Forelimb muscle (tissue), 1 donor: ENCODE results near the gene SPOCK1. TPM values are rescaled to one million over a fixed set of nuclear protein-coding genes. Genes with fewer than 3 reads are reported as not detected.
"Not testable (repeated sequence)": the region's sequence is repeated elsewhere in the genome, so short reads cannot be mapped to it uniquely, and the experiment has no call there.

ENCODE experiments used
- DNase-seq: peaks from one replicate; pipeline ENCODE4 v3.0.0-alpha.2; 2013; ENCODE audit warnings: low read depth
- polyA plus RNA-seq: library from polyadenylated mRNA; unstranded; fragments of 120-200 nt; gene quantifications from one replicate; pipeline ENCODE4 v1.2.1, GENCODE V29; 2013; ENCODE audit not compliant: insufficient read length

Gene SPOCK1
- polyA plus RNA-seq, 1 donor: 3.4 TPM

DNA sequence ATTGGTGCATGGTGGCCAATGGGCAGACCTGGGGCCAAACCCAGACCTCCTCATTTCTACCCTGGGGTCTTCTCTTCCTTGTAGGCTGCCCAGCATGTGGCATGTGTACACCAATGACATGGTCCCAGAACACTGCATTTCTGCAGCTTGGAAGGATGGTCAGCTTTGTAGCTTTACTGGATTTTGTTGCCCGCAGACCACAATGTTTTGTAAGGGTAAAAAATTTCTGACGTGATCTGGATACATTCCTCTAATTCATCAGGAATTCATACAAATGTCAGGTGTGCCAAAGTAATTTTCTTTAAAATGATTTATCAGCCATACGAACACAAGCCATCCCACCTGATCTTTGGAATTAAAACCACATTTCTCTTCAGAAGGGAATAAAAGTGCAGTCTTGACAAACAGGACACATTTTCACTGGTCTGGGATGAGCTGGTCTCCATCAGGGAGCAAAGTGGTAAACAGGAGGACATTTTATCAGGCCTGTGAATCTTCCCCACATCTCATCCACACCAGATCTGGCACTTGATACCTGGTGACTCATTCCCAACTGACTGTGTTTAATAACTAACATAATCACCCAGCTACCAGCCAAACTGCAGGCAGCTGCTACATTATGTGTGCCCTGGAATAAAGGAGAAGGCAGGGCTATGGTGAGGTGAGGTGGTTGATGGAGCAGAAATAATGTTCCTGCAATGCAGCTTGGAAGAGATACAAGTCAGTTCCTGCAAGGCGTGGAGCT lies 103.9 kb downstream of the SPOCK1 start:
- DNase-seq: no peak

DNA sequence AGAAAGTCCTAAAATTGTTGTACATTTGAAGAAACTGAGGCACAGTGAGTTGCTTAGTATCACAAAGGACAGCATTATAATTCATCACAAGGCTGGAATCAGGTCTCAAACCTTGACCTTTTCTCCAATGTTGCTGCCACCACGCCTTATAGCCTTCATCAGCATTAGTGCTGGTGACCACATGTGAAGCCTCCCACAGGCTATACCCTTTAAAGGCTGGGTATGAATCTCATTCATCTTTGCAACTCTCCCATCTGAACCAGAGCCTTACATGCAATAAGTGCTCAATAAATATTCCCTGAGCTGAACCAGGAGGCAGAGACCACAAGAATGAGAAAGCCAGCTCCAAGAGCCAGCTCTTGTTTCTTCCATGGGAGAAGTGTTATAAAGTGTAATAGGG lies 104.7 kb downstream of the SPOCK1 start:
- DNase-seq: no peak

GRCh38 chr5:137393196-137393993 lies 105.7 kb downstream of the SPOCK1 start:
- no peak for DNase-seq

GRCh38 chr5:137392261-137392660 lies 106.9 kb downstream of the SPOCK1 start:
- DNase-seq: no peak

DNA sequence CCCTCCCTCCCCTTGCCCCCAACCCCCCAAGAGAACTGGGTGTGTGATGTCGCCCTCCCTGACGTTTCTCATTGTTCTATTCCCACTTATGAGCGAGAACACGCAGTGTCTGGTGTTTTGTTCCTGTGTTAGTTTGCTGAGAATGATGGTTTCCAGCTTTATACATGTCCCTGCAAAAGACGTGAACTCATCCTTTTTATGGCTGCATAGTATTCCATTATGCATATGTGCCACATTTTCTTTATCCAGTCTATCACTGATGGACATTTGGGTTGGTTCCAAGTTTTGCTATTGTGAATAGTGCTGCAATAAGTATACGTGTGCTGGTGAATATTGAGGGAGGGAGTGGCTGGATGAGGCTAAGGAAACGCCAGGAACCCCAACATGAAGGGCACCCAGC lies 108.1 kb downstream of the SPOCK1 start:
- not testable (repeated sequence) for DNase-seq

GRCh38 chr5:137389042-137389441 lies 110.1 kb downstream of the SPOCK1 start:
- DNase-seq: no peak

DNA sequence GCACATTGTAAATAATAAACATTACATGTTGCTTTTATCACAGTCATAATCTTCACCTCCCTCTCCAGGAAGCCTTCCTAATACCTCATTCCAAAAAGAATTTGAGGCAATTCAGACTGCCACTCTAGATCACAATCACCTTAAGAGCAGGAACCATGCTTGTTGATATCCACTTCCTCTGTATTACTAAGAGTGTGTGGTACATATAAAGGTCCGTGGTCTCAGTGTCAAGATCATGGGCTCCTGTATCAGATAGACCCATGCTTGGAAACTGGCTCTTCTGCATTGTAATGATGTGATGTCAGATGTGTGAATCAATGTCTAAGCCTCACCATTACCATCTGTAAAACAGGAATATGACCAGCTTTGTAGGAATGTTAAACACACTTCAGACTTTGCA lies 114.1 kb downstream of the SPOCK1 start:
- no peak for DNase-seq

GRCh38 chr5:137383909-137384308 lies 115.2 kb downstream of the SPOCK1 start:
- no peak for DNase-seq

DNA sequence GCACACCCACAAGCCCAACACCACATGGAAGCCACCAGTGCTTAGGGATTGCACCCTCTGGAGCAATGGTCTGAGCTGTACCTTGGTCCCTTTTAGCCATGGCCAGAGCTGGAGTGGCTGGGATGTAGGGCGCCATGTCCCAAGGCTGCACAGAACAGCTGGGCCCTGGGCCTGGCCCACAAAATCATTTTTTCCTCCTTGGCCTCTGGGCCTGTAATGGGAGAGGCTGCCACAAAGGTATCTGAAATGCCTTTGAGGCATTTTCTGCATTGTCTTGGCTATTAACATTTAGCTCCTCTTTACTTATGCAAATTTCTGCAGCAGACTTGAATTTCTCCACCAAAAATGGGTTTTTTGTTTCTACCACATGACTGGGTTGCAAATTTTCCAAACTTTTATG lies 117.6 kb downstream of the SPOCK1 start:
- DNase-seq: no peak

DNA sequence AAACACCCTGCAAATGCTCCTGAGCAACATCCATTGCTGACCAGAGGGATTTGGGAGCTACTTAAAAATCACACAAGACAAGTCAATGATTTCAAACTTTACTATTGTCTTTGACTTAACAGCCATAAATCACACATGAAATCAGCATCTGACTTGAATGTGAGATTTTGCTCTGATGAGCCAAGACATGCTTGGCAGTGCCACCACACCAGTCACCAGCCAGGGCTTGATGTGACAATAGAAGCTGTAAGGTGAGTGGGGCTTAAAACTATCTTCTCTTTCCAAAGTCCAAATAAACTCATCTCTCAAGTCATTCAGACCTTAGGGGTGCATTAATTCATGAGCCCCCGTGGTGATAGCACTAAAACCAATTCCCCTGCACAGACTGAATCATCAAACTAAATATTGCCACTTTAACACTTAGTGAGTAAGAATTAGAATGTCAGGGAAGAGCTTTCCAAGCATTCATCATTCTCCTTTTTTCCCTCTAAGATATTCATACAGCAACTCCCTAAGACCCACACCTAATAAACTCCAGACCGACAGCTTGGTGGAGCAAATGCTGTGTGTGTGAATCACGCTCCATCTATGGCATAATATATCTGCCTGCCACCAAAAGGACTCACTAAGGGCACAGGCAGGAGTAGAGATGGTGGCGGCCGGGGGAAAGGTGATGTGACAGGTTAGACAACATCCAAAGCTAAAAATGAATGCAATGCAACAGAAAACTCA lies 119.4 kb downstream of the SPOCK1 start:
- DNase-seq: no peak

DNA sequence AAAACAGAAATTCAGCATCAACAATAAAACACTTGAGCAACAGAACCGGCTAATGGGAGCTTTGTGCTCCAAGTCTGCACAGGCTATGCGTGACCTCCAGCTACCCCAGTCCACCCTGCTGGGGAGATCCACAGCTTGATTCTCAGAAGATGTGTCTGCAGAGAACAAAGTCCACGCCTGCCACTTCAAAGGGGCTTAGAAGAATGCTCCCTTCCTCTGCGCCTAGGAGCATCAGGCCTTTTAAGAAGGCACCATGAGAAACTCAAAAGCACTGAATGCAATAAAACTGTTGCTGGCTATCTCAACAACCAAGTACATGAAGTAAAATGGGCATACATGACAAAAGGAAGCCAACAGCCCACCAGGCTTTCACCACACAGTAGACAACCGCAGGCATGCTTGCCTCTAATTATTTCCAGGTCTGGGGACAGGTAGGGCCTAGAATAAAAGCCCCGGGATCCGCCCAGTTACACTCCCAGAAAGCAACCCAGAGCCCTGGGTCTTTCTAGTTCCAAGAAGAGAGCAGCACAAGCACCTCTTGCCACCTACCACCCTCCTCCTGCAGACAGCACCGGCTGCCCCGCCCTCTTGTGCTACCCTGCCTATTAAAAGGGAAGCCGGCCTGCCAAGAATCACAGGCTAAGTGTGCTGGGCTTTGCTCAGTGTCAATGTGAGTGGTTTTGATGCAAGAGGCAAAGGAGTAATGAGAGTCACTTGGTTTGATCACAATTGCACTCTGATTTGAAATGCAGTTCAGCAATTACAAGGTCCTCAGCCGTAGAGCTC lies 123.2 kb downstream of the SPOCK1 start:
- DNase-seq: no peak

DNA sequence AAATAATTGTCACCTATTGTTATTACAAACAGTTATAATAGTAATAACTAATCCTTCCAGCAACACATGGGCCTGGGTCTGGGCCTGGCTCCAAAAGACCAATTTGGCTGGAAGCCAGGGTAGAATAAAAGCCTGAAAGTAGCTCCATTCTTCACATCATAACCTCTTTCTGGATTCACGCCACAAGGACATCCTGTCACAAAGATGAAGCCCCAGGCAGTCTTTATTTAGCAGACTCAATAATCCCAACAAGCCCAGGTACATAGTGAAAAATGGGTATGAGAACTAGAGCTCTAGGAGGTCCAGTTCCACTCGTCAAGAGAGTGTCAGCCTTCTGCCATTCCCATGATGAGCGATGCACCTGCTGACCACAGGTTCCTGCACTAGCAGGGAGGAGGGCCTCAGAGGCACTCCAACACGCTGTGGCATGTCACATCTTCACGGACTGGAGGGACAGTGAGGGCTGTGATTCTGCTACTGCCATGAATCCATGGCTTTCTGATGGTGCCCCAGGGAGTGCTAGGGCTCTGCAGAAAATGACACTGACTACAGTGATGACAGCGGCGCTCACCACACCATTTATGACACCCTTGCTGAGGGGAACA lies 124.9 kb downstream of the SPOCK1 start:
- no peak for DNase-seq

DNA sequence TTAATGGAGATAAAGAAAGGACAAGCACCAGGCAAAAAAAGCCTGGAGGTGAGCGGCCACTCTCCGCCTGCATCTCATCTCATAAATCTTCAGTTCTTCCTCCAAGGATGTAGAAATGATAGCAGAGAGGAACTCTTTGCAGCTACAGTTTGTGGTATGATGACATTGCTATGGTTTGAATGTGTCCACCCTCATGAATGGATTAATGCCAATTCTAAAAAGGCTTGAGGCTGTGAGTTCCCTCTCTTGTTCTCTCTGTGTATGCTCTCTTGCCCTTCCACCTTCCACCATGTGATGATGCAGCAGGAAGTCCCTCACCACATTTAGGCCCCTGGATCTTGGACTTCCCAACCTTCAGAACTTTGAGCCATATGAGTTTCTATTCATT lies 126.4 kb downstream of the SPOCK1 start:
- DNase-seq: no peak

DNA sequence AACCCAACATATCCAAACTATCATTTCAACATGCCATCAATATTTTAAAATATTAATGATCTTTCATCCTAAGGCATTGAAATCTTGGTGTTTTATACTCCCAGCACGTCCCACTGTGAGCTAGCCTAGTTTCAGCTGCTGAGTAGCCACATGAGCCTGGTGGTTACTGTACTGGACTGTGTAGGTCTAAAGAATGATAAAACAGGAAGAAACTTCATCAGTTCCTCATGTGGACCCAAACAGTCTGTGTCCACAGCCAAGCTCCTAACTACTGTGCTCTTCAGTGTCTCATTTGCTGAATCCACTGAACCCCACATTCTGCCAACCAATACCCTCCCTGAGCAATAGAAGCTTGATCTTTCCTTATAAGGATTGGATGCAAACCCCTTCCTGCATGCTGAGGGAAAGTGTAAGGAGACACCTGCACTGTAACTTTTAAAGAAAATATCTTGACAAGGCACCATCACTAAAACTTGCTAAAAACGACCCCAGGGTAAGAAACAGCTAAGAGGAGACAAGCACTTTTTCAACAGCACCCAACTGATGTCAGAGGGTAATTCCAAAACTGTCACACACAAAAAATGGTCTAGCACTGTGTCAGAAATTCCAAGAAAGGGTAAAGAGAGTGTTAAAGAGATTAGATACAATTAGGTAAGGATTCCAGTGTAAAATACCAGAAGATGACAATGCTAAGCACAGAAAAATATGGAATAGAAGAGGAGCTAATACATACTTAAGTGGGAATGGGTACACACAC lies 126.9 kb downstream of the SPOCK1 start:
- DNase-seq: no peak

DNA sequence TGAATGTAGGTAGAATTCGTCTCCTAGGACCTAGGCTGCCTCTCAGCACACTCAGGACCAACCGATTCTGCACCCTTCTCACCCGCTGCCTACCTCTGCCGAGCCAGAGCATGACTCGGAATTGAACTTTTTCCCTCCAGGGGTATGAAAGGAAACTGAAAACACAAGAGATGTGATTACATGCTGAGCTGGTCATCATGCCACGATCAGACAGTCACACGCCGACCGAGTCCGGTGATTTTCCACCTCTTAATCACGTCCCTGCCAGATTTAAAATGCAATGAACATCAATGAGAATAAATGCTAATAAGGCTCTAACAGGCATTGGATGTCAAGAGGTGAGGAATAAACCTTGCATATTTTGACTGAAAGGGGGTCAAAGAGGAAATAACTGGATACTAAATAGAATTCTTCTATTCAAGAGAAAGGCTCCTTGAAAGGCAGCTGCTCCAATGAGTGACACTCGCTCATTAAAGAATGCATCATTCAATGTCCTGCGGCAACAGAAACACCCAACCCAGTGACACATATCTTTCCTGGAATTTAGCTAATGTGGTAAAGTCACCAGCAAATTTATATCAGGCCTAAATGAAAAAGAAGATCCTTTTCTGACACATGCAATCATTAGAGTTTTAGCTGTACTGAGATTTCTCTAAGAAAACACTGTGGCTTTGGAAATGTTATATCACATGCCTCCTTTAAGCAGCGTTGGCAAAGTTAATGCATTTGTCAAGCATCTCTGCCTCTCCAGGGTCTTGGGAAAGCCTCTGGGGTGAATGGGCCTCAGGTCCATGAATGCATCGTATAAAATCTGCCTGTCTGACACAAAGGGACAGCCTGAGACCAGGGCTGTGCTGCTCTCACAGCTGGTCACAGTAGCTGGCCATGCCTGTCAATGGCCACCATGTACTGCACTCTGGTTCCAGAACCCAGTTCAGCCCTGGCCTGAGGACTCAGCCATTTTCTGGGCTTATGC lies 128.7 kb downstream of the SPOCK1 start:
- DNase-seq: no peak

- no peak for DNase-seq
Measured at GRCh38 chr5:137368651-137369050, 130.5 kb downstream of the SPOCK1 start.

DNA sequence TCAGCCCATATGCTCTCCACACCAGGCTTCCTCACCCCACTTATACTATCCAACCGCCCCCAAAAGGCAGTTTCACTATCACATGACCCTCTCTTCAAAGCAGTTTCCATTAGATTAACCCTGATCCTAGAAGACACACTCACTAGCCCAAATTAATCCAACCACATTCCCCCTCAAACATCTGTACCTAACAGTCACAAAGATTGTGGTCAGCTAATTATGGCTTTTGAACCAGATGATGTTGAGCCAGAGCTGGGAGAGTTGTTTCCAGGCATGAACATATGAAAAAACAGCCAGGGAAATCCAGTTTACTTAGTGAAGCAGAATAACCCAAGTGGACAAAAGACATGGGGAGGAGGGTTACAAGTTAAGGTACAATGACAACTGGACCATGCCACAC lies 131.2 kb downstream of the SPOCK1 start:
- DNase-seq: no peak

GRCh38 chr5:137366526-137366925 lies 132.6 kb downstream of the SPOCK1 start:
- no peak for DNase-seq

DNA sequence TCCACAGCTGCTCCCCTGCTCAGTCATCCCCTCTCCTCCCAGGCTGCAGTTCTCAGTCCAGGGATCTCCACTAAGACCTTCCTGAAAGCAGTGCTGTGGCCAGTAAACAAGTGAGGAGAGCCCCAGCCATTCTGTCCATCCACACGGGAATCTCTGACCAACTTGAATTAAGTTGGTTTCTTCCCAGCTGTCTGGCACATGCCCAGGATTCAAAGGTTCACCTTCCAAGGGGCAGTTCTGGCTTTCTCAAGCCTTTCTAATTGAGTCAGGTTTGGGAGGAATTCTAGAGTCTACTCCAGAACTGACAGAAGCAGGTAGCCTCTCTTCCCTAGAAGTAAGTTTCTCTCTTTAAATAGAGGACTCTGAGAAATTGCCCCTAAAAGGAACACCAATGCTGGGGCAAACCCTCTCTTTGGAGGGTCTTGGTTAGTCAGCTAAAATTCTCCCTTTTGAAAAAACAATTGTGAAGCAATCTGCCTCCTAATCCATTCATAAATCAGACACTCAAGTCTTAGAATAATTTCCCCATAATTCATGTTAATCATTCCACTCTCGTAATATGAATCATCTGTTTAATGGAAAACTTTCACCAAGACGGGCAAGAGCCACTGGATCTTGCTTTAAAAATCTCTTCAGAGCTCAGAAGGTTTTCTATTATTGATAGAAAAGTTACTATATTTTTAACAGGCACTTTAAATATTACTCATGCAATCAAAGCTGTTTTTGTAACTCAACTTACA lies 133.8 kb downstream of the SPOCK1 start:
- no peak for DNase-seq
